ENCODE results near the gene BCAS3. TPM values are rescaled to one million over a fixed set of nuclear protein-coding genes. Genes with fewer than 3 reads are reported as not detected.

Gene BCAS3
- total RNA-seq, 2 donors from 2014 or later = 12.0 to 15.6 TPM

- Histone ChIP-seq H3K4me3 (no peak overlapping the region), H3K9me3 (no peaks in the 10 kb centered on the region), H3K4me1 (peaks cover 0 to under 1% of the 10 kb centered on the region in 2 donors), H3K27me3 (no peaks in the 10 kb centered on the region), H3K36me3 (no peaks in the 10 kb centered on the region), H3K27ac (no peak overlapping the region)
- TF ChIP-seq CTCF (IDR thresholded peaks at IDR 0.05) = no peak
- no peak for DNase-seq (ENCODE audit: low spot score)
These were observed 630.5 kb downstream of the BCAS3 start for GRCh38 chr17:61307905-61308886.

DNA sequence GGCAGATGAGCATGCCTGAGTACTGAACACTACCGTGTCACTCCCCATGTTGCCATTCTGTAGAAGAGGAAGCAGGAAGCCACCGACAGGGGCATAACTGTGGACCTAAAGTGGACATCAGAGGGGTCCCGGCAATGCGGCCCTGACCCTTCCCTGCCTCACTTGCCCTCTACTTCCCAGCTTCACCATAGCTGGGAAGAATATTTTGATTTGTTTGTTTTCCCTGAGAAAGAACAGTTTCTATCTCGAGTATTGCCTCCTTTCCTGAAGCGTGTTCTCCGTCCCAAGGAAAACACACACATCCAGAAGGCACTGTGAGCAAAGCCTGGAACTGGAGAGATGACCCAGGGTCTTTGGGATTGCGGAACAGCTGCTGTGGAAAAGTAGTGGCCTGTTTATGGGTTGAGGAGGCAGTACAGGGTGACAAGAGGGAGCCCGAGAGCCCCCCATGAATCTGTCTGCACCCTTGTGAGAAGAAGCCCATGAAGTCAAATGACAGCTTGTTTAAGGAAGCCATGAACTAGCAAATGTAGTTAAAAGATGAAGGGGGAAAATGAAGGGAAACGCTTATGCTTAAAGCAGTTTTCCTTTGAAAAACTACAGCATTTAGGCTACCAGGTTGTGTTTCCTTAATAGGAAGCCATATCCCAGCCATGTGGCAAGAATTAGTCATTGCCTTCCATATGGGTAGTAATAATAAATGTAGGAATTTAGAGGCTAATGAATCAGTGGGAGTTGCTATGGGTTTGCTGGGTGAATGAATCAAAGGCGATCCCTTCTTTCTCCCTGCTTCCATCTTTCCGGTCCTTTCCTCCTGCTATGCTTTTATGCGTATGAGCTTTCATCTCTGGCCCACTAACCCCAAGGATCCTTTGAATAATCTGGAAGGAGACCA, 632.0 kb downstream of the BCAS3 start:
- Histone ChIP-seq H3K27me3 (no peaks in the 10 kb centered on the region), H3K36me3 (no peaks in the 10 kb centered on the region), H3K27ac (no peak overlapping the region), H3K4me1 (peaks cover 0 to 15% of the 10 kb centered on the region in 2 donors), H3K9me3 (no peaks in the 10 kb centered on the region), H3K4me3 (no peak overlapping the region)
- no peak for DNase-seq (ENCODE audit: low spot score)
- TF ChIP-seq CTCF (IDR thresholded peaks at IDR 0.05) = no peak

DNA sequence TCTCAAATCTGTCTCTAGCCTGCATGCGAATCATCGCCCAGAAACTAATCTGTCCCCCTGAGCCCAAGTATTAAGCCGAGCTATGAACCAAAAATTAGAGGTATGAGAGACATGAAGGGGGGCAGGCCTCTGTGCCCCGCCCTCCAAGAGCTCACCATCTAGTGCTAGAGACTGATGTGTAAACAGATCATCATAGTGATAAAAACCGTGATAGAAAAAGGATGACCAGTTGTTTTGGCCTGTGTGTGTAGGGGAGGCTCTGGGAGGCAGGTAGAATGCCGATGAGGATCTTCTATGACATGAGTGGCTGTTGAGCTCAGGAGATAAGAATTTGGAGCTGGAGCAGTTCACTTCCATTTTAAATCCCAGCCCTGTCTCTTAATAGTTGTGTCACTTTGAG, 632.9 kb downstream of the BCAS3 start:
- peaks cover 0 to 20% of the 10 kb centered on the region in 2 donors for H3K4me1 ChIP-seq
- no peaks in the 10 kb centered on the region for H3K9me3 ChIP-seq
- no peaks in the 10 kb centered on the region for H3K27me3 ChIP-seq
- H3K4me3 ChIP-seq = no peak overlapping the region
- no peak overlapping the region for H3K27ac ChIP-seq
- no peaks in the 10 kb centered on the region for H3K36me3 ChIP-seq
- no peak for TF ChIP-seq CTCF (IDR thresholded peaks at IDR 0.05)
- DNase-seq (ENCODE audit: low spot score) = no peak

DNA sequence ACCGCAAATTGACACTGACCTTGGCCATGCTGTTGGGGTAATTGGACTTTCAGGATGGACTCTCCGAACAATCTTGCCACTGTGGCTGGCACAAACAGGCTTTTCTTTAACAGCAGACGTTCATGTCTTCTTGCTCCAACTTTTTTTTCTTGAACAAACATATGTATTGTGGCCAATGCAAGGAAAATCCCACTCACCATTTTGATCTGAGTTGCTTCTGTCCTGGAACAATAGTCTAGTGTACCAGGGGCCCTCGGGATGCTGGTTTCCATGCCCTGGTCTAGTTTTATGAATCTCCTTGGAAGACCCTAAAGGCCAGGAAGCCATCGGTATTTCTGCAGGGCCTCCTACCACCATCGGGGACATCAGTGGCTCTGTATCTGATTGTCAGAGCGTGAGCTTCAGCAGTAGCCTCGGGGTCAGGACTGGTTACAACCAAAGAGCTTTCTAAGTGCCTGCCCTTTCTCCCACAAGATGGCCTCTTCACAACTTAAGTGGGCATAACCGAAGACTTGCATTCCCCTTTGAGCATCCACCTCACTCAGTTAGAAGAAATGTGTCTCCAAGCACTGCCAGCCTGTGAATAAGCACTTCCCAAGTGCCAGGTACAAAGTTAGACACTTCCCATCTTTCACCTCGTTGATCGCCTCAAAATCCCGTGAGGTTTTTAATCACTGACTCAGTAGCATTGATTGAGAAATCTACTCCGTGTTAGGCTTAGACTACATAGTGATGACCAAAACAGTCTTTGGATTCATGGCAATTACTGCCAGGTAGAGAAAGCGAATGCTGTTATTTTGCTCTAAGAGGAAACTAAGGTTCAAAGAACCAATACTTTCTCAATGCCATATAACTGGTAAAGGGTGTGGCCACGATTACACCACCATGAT, 635.0 kb downstream of the BCAS3 start:
- no peaks in the 10 kb centered on the region for H3K9me3 ChIP-seq
- TF ChIP-seq CTCF (IDR thresholded peaks at IDR 0.05) = no peak
- H3K36me3 ChIP-seq = no peaks in the 10 kb centered on the region
- no peaks in the 10 kb centered on the region for H3K27me3 ChIP-seq
- peak overlapping the region in 1 of 2 donors; percentile 69 for H3K27ac ChIP-seq
- DNase-seq (ENCODE audit: low spot score) = no peak
- H3K4me1 ChIP-seq = peaks cover 0 to 20% of the 10 kb centered on the region in 2 donors
- no peak overlapping the region for H3K4me3 ChIP-seq
